Measurements from ENCODE around the gene PIP4K2A. TPM values are rescaled to one million over a fixed set of nuclear protein-coding genes. Genes with fewer than 3 reads are reported as not detected.

PIP4K2A gene
- total and polyA plus RNA-seq, 2 of the 13 experiments (the other 11 are each of a cell fraction or from before 2014, with no cell fraction given): 9.1 to 22.6 TPM

- TF ChIP-seq THAP7 (CRISPR knock-in tag; IDR thresholded peaks at IDR 0.05): no peak
- TF ChIP-seq ZNF839 (CRISPR knock-in tag; IDR thresholded peaks at IDR 0.05; ENCODE audit: borderline replicate concordance): no peak
- TF ChIP-seq ZNF878 (CRISPR knock-in tag; IDR thresholded peaks at IDR 0.05): no peak
- TF ChIP-seq MXD3 (CRISPR knock-in tag; IDR thresholded peaks at IDR 0.05): no peak
- no peak for TF ChIP-seq ZNF136 (CRISPR knock-in tag; IDR thresholded peaks at IDR 0.05; ENCODE audit: low read depth)
- TF ChIP-seq LCORL (IDR thresholded peaks at IDR 0.05): no peak
- no peak for TF ChIP-seq LCORL (CRISPR knock-in tag; IDR thresholded peaks at IDR 0.05)
- no peak for TF ChIP-seq ZSCAN22 (CRISPR knock-in tag; IDR thresholded peaks at IDR 0.05)
- TF ChIP-seq NCOR1 (IDR thresholded peaks at IDR 0.05; ENCODE audit: borderline replicate concordance, low read length): no peak
- no peak for TF ChIP-seq PREB (CRISPR knock-in tag; IDR thresholded peaks at IDR 0.05)
- TF ChIP-seq ZNF577 (CRISPR knock-in tag; IDR thresholded peaks at IDR 0.05; ENCODE audit: borderline replicate concordance, low read depth): no peak
- TF ChIP-seq PITX1 (CRISPR knock-in tag; IDR thresholded peaks at IDR 0.05): no peak
- TF ChIP-seq ZNF570 (CRISPR knock-in tag; IDR thresholded peaks at IDR 0.05; ENCODE audit: borderline replicate concordance): no peak
- no peak for TF ChIP-seq EEA1 (CRISPR knock-in tag; IDR thresholded peaks at IDR 0.05; ENCODE audit: borderline replicate concordance)
- TF ChIP-seq SRSF1 (optimal IDR thresholded peaks at IDR 0.05; ENCODE audit: low read depth, low read length): no peak
- TF ChIP-seq ARNT2 (CRISPR knock-in tag; IDR thresholded peaks at IDR 0.05; ENCODE audit: low read depth): no peak
- no peak for TF ChIP-seq THYN1 (CRISPR knock-in tag; IDR thresholded peaks at IDR 0.05; ENCODE audit: borderline replicate concordance, low read depth)
- TF ChIP-seq ZNF558 (CRISPR knock-in tag; IDR thresholded peaks at IDR 0.05; ENCODE audit: borderline replicate concordance): no peak
- CTCF ChIA-PET (ENCODE audit: low intra/inter-chr PET ratio, low total read pairs): no interaction called here
- no TSS peak for BruUV-seq (replicated peaks)
- H3K27ac ChIP-seq (ENCODE audit: extremely low read length, insufficient read depth, low read length): no peak overlapping the region
- H3K36me3 ChIP-seq (replicated peaks in 1 of 2; ENCODE audit: control insufficient read depth in 1 of 2, insufficient read depth in 2 of 2, low read length in 2 of 2): no peaks in the 10 kb centered on the region; a peak in 1 of 5 replicates
- POLR2A ChIA-PET: no interaction called here
- no peak overlapping the region for H3K4me2 ChIP-seq (ENCODE audit: low read depth, low read length)
- ATAC-seq (no peak), DNase-seq (ENCODE audit: low spot score) (no peak), FAIRE-seq (no peak)
- H2AFZ ChIP-seq (ENCODE audit: low read length): no peak overlapping the region
- H3K27me3 ChIP-seq (ENCODE audit: control insufficient read depth in 1 of 2, insufficient read depth in 2 of 2, low read length in 2 of 2): no peaks in the 10 kb centered on the region
- H3K9ac ChIP-seq (ENCODE audit: insufficient read depth, low read depth, low read length): no peak overlapping the region
- H3K79me2 ChIP-seq (ENCODE audit: insufficient read depth, low read length): peaks cover 27% of the 10 kb centered on the region
- in situ Hi-C loops (cut with HindIII; ENCODE audit: extremely low pct_ligation_motif_present, low pct_unique_long_range_greater_than_20kb): no loop called here
- no peak overlapping the region for H3K4me3 ChIP-seq (replicated peaks in 1 of 3; ENCODE audit: insufficient read depth in 1 of 3, low read depth in 2 of 3, low read length in 3 of 3)
- 94% methylated on average over 2 of the region's 2 CpGs for WGBS (ENCODE audit: low lambda C conversion rate)
- H4K20me1 ChIP-seq (ENCODE audit: insufficient read depth, low read length): no peaks in the 10 kb centered on the region
- H3K4me1 ChIP-seq (ENCODE audit: insufficient read depth, low read length): peaks cover 83% of the 10 kb centered on the region
- no peaks in the 10 kb centered on the region for H3K9me3 ChIP-seq (ENCODE audit: low read length)
- intact Hi-C loops (cut with micrococcal nuclease; ENCODE audit: unreplicated experiment): no loop called here
These were observed 95.3 kb downstream of the PIP4K2A start for GRCh38 chr10:22619101-22619500.
